ENCODE data around the gene CSNK1G3.
"Not testable (repeated sequence)": the region's sequence is repeated elsewhere in the genome, so short reads cannot be mapped to it uniquely, and the experiment has no call there.

The CSNK1G3 gene

DNA sequence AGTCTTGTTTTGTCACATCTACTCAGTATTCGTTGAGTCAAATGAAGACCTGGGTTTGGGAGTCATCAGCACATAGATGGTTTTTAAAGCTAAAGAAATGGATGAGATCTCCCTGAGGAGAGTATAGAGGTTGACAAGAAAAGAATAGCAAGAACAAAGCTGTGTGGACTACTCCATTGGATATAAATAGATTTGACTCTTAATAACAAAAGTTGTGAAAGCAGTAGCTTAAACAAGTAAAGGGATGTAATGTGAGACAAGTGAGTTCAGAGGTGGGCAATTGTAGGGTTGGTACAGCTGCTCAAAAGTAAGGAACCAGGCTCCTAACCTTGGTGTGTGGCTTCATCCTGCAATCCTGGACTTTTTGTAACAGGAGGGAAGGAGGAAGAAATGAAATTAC lies 49.3 kb downstream of the CSNK1G3 start:
- no peak for DNase-seq

- no peak for DNase-seq
Observed at GRCh38 chr5:123571927-123572326, 60.0 kb downstream of the CSNK1G3 start.

- no peak for DNase-seq
Observed at GRCh38 chr5:123578390-123578789, 66.4 kb downstream of the CSNK1G3 start.

GRCh38 chr5:123579410-123579809 lies 67.4 kb downstream of the CSNK1G3 start:
- DNase-seq = no peak

- no peak for DNase-seq
Observed at GRCh38 chr5:123582550-123583285, 70.7 kb downstream of the CSNK1G3 start.

- DNase-seq = no peak
Observed at GRCh38 chr5:123585871-123586270, 73.9 kb downstream of the CSNK1G3 start.

DNA sequence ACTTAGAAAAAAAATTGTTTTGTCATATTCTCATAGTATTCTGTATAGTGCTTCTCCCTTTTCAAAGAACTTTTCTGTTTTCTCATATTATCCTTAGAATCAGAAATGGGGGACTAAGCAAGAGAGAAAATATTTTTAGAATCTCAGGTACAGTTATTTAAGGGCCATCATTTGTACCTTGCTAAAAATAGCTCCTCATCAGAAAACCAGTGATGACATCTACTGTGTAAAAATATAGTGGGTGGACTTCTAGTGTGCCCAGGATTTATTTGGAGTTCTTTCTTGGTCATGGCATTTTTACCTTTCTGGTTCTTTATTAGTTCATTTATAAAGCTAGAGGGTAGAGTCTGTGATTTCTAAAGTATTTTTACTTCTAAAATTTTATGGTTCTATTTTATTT lies 82.5 kb downstream of the CSNK1G3 start:
- no peak for DNase-seq

GRCh38 chr5:123597018-123597417 lies 85.0 kb downstream of the CSNK1G3 start:
- DNase-seq = no peak

DNA sequence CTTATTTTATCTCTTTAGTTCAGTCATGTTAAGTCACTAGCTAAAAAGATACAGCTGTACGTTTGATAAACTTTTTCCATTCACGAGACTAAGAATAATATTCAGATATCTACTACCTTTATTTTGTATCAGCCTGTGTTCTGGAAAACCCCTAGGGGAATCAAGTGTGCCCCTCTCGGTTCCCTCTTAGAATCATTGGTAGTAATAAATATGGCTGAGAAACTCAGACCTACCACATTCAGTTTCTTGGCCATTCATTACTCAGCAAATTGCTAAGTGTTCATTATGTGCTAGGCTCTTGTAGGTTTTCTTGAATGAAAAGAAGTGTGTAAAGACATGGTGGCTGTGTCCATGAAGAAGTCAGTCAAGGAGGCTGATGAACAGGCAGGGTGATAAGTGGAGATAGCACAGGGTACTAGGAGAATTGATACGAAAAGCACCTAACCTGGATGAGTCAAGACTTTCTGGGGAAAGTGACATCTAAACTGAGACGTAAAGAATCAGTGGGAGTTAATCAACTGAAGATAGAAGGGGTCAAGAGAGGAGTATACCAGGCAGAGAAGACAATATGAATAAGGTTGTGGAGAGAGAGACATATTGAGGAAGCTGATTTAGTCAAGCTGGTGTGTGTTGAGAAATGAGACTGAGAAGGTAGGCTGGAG lies 86.2 kb downstream of the CSNK1G3 start:
- no peak for DNase-seq

DNA sequence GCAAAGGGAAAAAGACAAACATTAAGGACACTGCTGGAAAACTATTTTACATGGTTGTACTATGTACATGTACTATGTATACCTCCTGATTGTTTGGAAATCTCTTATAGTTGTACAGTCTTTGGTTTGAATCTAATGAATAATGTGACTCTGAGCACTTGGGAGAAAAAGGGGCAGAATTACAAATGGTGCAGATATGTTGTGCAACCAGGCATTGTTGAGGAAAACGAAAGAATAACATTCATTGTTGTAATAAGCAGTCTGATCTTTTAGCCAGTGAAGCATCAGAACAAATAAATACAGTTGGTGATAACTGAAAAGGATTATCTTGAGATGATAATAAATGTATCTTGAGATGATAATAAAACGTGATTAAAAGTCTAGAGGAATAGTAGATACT lies 87.2 kb downstream of the CSNK1G3 start:
- DNase-seq = no peak

GRCh38 chr5:123601610-123602009 lies 89.6 kb downstream of the CSNK1G3 start:
- DNase-seq = no peak

- DNase-seq = no peak
Observed at GRCh38 chr5:123605822-123606221, 93.8 kb downstream of the CSNK1G3 start.

DNA sequence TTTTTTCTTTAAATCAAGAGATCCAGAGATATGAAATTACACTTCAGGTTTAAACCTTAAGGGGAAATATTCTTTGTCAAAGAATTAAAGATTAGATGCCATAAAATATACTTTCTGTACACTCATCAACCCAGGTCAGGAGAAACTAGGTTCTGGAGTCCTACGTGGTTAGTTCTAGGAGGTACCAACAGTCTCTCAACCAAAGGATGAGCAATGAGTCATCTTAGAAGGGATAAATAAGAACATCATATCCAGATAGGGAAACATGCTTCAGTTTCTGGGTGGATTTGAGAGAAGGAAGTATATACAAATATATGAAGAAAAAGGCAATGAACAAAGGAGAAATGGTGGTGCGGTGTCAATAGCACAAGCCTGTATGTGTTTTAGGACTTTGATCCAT lies 98.2 kb downstream of the CSNK1G3 start:
- no peak for DNase-seq

GRCh38 chr5:123610665-123611405 lies 98.9 kb downstream of the CSNK1G3 start:
- DNase-seq = no peak

- no peak for DNase-seq
Observed at GRCh38 chr5:123611406-123611709, 99.4 kb downstream of the CSNK1G3 start.

DNA sequence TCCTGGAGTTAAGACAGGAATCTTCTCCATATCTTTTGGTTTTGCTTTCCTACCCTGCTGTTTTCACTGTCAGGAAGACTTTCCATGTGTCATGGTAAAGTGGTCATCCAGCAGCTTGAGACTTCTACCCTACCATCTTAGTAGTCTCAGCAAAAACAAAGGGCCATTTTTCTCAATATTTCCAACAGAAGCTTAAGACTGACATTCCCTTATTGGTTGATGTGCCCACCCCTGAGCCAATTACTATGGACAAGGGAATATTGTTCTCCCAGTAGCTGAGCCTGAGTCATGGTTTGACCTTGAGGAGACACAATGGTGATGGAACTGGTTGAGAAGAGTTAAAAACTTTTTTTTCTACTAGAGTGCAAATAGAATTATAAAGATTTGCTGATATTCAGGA lies 105.6 kb downstream of the CSNK1G3 start:
- DNase-seq = no peak

GRCh38 chr5:123626051-123626450 lies 114.1 kb downstream of the CSNK1G3 start:
- no peak for DNase-seq

DNA sequence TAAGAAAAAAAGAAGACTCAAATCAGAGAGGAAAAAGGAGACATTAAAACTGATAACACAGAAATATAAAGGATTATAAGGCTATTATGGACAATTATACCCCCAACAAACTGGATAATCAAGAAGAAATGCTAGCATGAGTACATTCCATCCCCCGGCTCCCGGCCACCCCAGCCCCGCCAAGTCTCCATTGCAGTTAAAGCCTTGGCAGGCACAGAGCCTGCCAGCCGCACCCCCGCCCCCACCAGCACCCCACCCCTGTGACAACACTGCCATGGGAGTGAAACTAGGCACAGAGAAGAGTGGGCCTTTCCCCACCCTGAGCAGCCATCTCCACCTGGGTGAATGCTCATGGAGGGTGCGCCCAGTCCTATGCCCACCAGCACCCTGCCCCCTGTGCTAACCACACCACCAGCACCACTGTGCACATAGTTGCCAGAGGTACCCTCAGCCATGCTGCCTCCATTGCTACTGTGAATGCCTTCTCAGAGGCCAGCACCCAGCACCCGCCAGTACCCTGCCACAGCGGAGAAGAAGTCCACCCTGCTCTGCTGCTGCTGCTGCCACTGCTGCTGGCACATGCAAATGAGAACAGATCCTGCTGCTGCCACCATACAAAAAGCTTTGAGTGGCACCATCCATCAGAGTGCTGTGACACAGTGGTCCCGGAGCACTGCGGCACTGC lies 117.0 kb downstream of the CSNK1G3 start:
- DNase-seq = no peak

GRCh38 chr5:123636006-123636405 lies 124.0 kb downstream of the CSNK1G3 start:
- no peak for DNase-seq

GRCh38 chr5:123637028-123637427 lies 125.1 kb downstream of the CSNK1G3 start:
- not testable (repeated sequence) for DNase-seq

DNA sequence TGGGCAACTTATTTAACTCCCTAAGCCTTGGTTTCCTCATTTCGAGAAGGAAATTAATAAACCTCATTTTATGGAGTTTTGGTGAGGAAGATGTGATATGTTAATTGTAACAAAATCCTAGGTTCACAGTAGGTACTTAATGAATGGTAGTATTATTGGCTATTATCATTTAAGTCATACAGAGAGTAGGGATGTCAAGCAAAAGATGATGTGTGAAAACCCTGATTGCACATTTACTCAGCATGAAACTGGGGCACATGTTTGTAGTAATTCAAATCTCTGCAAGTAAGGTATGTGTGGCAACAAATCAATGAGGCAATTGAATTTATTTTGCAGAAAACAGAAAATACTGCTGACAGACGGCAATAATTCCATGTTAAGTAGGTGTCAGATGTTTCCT lies 127.3 kb downstream of the CSNK1G3 start:
- no peak for DNase-seq

- no peak for DNase-seq
Observed at GRCh38 chr5:123645024-123645603, 133.1 kb downstream of the CSNK1G3 start.

- no peak for DNase-seq
Observed at GRCh38 chr5:123647066-123647465, 135.1 kb downstream of the CSNK1G3 start.

Measured in stimulated activated CD4-positive, alpha-beta T cell treated with anti-CD3 and anti-CD28 coated beads, Interleukin-2, amount 100 ng/mL, for 24 hours (primary cell).